Measurements from ENCODE around the gene ANKRD55. TPM values are rescaled to one million over a fixed set of nuclear protein-coding genes. Genes with fewer than 3 reads are reported as not detected.

ANKRD55 gene
- total RNA-seq, 4 donors from 2014 or later, result 0.95 TPM; not detected in 3

- TF ChIP-seq POLR2A (IDR thresholded peaks at IDR 0.05) (no peak), EP300 (IDR thresholded peaks at IDR 0.05; ENCODE audit: low read depth) (no peak), POLR2AphosphoS5 (IDR thresholded peaks at IDR 0.05) (no peak), CTCF (IDR thresholded peaks at IDR 0.05) (no peak)
- no peak for DNase-seq
- in situ Hi-C loops (cut with MboI; ENCODE audit: low pct_ligation_motif_present in 1 of 4, low pct_unique_long_range_greater_than_20kb in 1 of 4, low sequenced_read_pairs in 3 of 4), result no loop called here
- no peaks in the 10 kb centered on the region for H3K4me1 ChIP-seq
- H3K36me3 ChIP-seq, result no peaks in the 10 kb centered on the region
- no peaks in the 10 kb centered on the region for H3K27me3 ChIP-seq
- no peak overlapping the region for H3K27ac ChIP-seq
- intact Hi-C loops (cut with DNase I; ENCODE audit: low total_unique reads), result no loop called here
- no peaks in the 10 kb centered on the region for H3K9me3 ChIP-seq
- no peak overlapping the region for H3K4me3 ChIP-seq
- WGBS, 2 donors (ENCODE audit: low coverage in 1 of 2), result 51 to 56% methylated on average over 2 of the region's 2 CpGs
These were observed 168.1 kb downstream of the ANKRD55 start for GRCh38 chr5:56064984-56065383.

GRCh38 chr5:56060276-56061110 lies 172.6 kb downstream of the ANKRD55 start:
- no peak for TF ChIP-seq CTCF (IDR thresholded peaks at IDR 0.05)
- TF ChIP-seq EP300 (IDR thresholded peaks at IDR 0.05; ENCODE audit: low read depth), result no peak
- no peak for TF ChIP-seq POLR2A (IDR thresholded peaks at IDR 0.05)
- no peak for TF ChIP-seq POLR2AphosphoS5 (IDR thresholded peaks at IDR 0.05)
- Histone ChIP-seq H3K4me3 (no peak overlapping the region), H3K36me3 (no peaks in the 10 kb centered on the region), H3K27ac (no peak overlapping the region), H3K27me3 (no peaks in the 10 kb centered on the region), H3K9me3 (no peaks in the 10 kb centered on the region), H3K4me1 (peaks cover 0 to 17% (median 4%) of the 10 kb centered on the region in 4 donors)
- DNase-seq, result no peak
- in situ Hi-C loops (cut with MboI; ENCODE audit: low pct_ligation_motif_present in 1 of 4, low pct_unique_long_range_greater_than_20kb in 1 of 4, low sequenced_read_pairs in 3 of 4), result no loop called here
- 62 to 82% methylated on average over 6 to 10 of the region's 10 CpGs for WGBS, 2 donors (ENCODE audit: low coverage in 1 of 2)
- intact Hi-C loops (cut with DNase I; ENCODE audit: low total_unique reads), result no loop called here

- H3K27me3 ChIP-seq, result no peaks in the 10 kb centered on the region
- in situ Hi-C loops (cut with MboI; ENCODE audit: low pct_ligation_motif_present in 1 of 4, low pct_unique_long_range_greater_than_20kb in 1 of 4, low sequenced_read_pairs in 3 of 4) (no loop called here), intact Hi-C loops (cut with DNase I; ENCODE audit: low total_unique reads) (no loop called here)
- TF ChIP-seq POLR2AphosphoS5 (IDR thresholded peaks at IDR 0.05) (no peak), CTCF (IDR thresholded peaks at IDR 0.05) (no peak), POLR2A (IDR thresholded peaks at IDR 0.05) (no peak), EP300 (IDR thresholded peaks at IDR 0.05; ENCODE audit: low read depth) (no peak)
- no peaks in the 10 kb centered on the region for H3K9me3 ChIP-seq
- no peak overlapping the region for H3K4me3 ChIP-seq
- peaks cover 0 to 17% (median 4%) of the 10 kb centered on the region in 4 donors for H3K4me1 ChIP-seq
- H3K36me3 ChIP-seq, result no peaks in the 10 kb centered on the region
- no peak overlapping the region for H3K27ac ChIP-seq
- DNase-seq, result no peak
- WGBS, 2 donors (ENCODE audit: low coverage in 1 of 2), result 62 to 87% methylated on average over 8 of the region's 8 CpGs
These were observed 173.3 kb downstream of the ANKRD55 start for GRCh38 chr5:56059854-56060253.

- no peaks in the 10 kb centered on the region for H3K27me3 ChIP-seq
- intact Hi-C loops (cut with DNase I; ENCODE audit: low total_unique reads) (no loop called here), in situ Hi-C loops (cut with MboI; ENCODE audit: low pct_ligation_motif_present in 1 of 4, low pct_unique_long_range_greater_than_20kb in 1 of 4, low sequenced_read_pairs in 3 of 4) (no loop called here)
- TF ChIP-seq POLR2AphosphoS5 (IDR thresholded peaks at IDR 0.05) (no peak), CTCF (IDR thresholded peaks at IDR 0.05) (no peak), POLR2A (IDR thresholded peaks at IDR 0.05) (no peak), EP300 (IDR thresholded peaks at IDR 0.05; ENCODE audit: low read depth) (no peak)
- H3K27ac ChIP-seq, result no peak overlapping the region
- 73 to 100% methylated on average over 1 to 2 of the region's 2 CpGs for WGBS, 2 donors (ENCODE audit: low coverage in 1 of 2)
- peaks cover 0 to 17% (median 4%) of the 10 kb centered on the region in 4 donors for H3K4me1 ChIP-seq
- no peaks in the 10 kb centered on the region for H3K36me3 ChIP-seq
- DNase-seq, result no peak
- H3K4me3 ChIP-seq, result no peak overlapping the region
- H3K9me3 ChIP-seq, result no peaks in the 10 kb centered on the region
These were observed 176.3 kb downstream of the ANKRD55 start for GRCh38 chr5:56056875-56057274.

All from transverse colon (tissue), 4 donors.